Muscle layer of colon (tissue), 2 donors: ENCODE results near the gene ZMYM1.
"Not testable (repeated sequence)": the region's sequence is repeated elsewhere in the genome, so short reads cannot be mapped to it uniquely, and the experiment has no call there.

Experiments
- H3K27ac ChIP-seq: one replicate; pipeline ENCODE4 v1.7.0; 2013; ENCODE audit warnings: low read depth, mild to moderate bottlenecking, low read length, moderate library complexity
- H3K27me3 ChIP-seq, 2 donors: one replicate each; pipeline ENCODE4 v1.7.0; 2013; ENCODE audit warnings: low read length in 2 of 2, mild to moderate bottlenecking in 2 of 2; ENCODE audit not compliant: insufficient read depth in 2 of 2, control insufficient read depth in 1 of 2
- H3K36me3 ChIP-seq: one replicate; pipeline ENCODE4 v1.7.0; 2013; ENCODE audit warnings: mild to moderate bottlenecking, low read length; ENCODE audit not compliant: insufficient read depth
- H3K4me1 ChIP-seq: one replicate; pipeline ENCODE4 v1.7.0; 2013; ENCODE audit warnings: mild to moderate bottlenecking, low read length; ENCODE audit not compliant: insufficient read depth
- H3K4me3 ChIP-seq, 2 donors: one replicate each; pipeline ENCODE4 v1.7.0; 2013; ENCODE audit warnings: low read length in 2 of 2, low read depth in 1 of 2, mild to moderate bottlenecking in 1 of 2, moderate library complexity in 1 of 2
- H3K9ac ChIP-seq: one replicate; pipeline ENCODE4 v1.7.0; 2013; ENCODE audit warnings: low read length
- H3K9me3 ChIP-seq: one replicate; pipeline ENCODE4 v1.7.0; 2013; ENCODE audit warnings: mild to moderate bottlenecking, low read length
- donor health status: abdominal sarcoma.
- donor health status: Adenocarcinoma of cecum.

Gene ZMYM1

DNA sequence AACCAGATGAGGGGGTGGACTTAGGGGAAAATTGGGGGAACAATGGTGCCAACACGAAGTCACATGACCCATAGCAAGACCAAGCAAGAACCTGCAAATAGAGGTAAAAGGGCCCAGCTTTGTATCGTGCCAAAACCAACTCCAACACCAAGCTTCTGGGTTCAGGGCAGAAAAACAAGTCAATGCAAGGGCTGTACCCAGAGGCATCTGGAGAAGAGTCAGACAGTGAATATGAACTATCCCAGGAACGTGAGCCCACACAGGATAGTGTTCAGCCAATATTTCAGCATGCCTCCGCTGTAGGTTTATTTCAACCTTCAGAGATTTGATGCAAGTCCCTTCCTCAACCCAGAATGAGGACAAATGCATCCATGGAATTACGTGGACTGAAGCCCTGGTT, 32.5 kb upstream of the ZMYM1 start:
- no peaks in the 10 kb centered on the region for H3K9me3 ChIP-seq
- no peak overlapping the region for H3K9ac ChIP-seq
- H3K27me3 ChIP-seq: no peaks in the 10 kb centered on the region
- no peaks in the 10 kb centered on the region for H3K4me1 ChIP-seq
- no peak overlapping the region for H3K27ac ChIP-seq
- no peaks in the 10 kb centered on the region for H3K36me3 ChIP-seq
- no peak overlapping the region for H3K4me3 ChIP-seq

DNA sequence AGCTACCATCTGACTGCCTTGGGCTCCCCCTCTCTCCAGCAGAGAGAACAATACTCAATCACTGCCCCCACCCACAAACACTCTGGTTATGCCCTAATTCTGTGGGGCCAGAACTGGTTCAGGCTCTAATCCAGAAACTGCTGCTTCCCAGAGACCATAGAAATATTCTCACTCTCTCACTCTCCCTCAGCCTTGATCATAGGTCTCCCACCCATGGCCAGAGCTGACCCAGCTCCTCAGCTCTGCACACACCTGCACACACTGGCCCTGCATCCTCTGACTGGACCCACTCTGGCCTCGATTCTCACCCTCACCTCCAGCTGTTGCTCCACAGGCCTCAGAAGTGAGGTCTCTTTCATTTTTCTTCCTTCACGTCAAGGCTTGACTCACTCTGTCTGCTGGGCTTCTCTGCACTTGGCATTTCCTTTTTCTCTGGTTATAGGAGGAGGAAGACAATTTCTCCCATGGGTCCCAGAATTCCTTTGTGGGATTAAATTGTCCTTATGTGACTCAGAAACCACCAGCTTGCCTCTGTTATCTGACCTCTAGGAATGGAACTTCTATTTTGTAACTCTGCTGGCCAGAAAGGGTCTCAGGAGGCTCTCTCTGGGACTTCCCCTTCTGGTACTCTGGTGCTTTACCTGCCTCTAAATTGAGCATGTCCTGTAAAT, 31.9 kb upstream of the ZMYM1 start:
- Histone ChIP-seq H3K9me3 (no peaks in the 10 kb centered on the region), H3K36me3 (no peaks in the 10 kb centered on the region), H3K4me3 (no peak overlapping the region), H3K4me1 (no peaks in the 10 kb centered on the region), H3K9ac (no peak overlapping the region), H3K27me3 (no peaks in the 10 kb centered on the region), H3K27ac (no peak overlapping the region)

- no peaks in the 10 kb centered on the region for H3K36me3 ChIP-seq
- H3K4me3 ChIP-seq: no peak overlapping the region
- H3K9me3 ChIP-seq: no peaks in the 10 kb centered on the region
Measured at GRCh38 chr1:35049116-35049515, 30.1 kb upstream of the ZMYM1 start.

DNA sequence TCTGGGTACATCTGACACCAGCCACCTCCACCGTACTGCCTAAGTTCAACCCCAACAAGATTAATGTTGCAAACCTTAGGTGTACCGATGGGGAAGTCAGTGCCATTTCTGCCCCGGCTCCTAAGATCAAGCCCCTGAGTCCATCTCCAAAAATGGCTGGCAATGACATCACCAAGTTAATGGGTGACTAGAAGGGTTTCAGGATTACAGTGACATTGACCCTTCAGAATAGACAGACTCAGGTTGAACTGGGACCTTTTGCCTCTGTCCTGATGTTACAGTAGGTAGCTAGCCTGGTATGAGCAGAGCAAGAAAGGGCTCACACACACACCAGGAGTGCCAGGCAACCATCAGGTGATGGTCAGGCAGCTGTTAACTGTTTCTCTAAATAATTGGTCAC, 25.8 kb upstream of the ZMYM1 start:
- no peaks in the 10 kb centered on the region for H3K36me3 ChIP-seq
- H3K9me3 ChIP-seq: no peaks in the 10 kb centered on the region
- H3K27me3 ChIP-seq: no peaks in the 10 kb centered on the region
- H3K27ac ChIP-seq: no peak overlapping the region
- no peak overlapping the region for H3K4me3 ChIP-seq
- H3K4me1 ChIP-seq: no peaks in the 10 kb centered on the region
- H3K9ac ChIP-seq: no peak overlapping the region

More at GRCh38 chr1:35049116-35049515, 30.1 kb upstream of the ZMYM1 start:
- H3K4me1 ChIP-seq: no peaks in the 10 kb centered on the region
- H3K27me3 ChIP-seq: no peaks in the 10 kb centered on the region
- no peak overlapping the region for H3K27ac ChIP-seq
- no peak overlapping the region for H3K9ac ChIP-seq

DNA sequence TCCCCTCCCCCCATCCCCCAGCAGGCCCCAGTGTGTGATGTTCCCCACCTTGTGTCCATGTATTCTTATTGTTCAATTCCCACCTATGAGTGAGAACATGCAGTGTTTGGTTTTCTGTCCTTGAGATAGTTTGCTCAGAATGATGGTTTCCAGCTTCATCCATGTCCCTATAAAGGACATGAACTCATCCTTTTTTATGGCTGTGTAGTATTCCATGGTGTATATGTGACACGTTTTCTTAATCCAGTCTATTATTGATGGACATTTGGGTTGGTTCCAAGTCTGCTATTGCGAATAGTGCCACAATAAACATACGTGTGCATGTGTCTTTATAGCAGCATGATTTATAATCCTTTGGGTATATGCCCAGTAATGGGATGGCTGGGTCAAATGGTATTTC, 24.9 kb upstream of the ZMYM1 start:
- H3K9me3 ChIP-seq, H3K4me1 ChIP-seq, H3K27ac ChIP-seq, H3K9ac ChIP-seq, H3K4me3 ChIP-seq, H3K27me3 ChIP-seq, H3K36me3 ChIP-seq: not testable (repeated sequence)

DNA sequence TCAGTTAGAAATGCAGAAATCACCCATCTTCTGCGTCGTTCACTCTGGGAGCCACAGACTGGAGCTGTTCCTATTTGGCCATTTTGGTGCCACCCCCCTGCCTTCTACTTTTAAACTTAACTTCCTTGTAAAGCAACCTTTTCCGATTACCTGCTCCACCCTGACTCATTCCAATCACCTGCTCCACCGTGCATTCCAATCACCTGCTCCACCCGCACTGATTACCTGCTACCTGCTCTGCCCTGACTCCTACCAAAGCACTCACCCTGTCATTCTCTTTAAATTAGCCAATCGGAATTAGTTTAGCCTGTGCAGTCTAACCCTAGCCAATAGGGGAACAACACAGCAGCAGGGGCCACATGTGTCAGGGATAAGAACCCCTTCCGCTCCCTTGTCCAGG, 20.9 kb upstream of the ZMYM1 start:
- H3K36me3 ChIP-seq, H3K9me3 ChIP-seq, H3K4me3 ChIP-seq, H3K4me1 ChIP-seq, H3K27me3 ChIP-seq, H3K9ac ChIP-seq, H3K27ac ChIP-seq: not testable (repeated sequence)

DNA sequence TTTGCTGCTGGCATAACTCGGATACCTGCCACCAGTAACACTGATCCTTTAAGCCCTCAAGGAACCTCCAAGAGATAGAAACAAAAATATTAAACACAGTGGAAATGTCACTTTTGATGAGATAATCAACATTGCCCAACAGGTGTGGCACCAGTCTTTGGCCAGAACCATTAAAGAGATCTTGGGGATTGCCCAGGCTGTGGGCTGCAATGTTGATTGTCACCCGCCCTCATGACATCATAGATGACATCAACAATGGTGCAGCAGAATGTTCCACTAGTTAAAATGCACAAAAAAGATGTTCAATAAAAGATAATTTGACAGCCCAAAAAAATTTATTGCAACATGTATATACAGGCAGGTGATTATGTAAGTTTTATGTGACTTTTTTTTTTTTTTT, 20.2 kb upstream of the ZMYM1 start:
- H3K4me3 ChIP-seq: no peak overlapping the region
- H3K4me1 ChIP-seq: no peaks in the 10 kb centered on the region
- H3K9ac ChIP-seq: no peak overlapping the region
- no peaks in the 10 kb centered on the region for H3K27me3 ChIP-seq
- no peak overlapping the region for H3K27ac ChIP-seq
- H3K36me3 ChIP-seq: no peaks in the 10 kb centered on the region
- H3K9me3 ChIP-seq: no peaks in the 10 kb centered on the region

DNA sequence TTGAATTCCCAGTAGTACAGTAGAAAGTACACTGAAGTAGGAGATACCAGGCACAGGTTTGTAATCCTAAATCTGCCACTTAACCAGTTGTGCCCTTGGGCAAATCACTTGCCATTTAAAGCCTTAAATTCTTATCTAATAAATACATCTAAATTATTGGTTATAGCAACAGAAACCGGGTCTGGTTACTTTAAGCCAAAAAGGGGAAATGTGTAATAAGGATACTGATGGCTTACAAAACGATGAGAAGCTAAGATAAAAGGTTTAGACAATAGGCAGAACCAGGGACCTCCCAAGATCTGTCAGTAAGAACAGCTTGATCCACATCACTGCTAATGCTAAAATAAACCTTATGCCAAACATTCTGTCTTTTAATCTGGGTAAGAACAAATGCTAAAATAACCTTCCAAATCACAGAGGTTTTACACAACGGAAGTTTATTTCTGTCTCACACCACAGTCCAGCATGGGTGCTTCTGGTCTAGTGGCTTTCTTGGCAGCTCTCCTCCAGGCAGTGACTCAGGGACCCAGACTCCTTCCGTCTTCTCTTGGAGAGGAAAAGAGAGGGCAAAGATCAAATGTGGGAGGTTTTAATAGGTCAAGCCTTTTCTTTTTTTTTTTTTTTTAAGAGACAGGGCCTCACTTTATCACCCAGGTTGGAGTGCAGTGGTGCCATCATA, 16.5 kb upstream of the ZMYM1 start:
- Histone ChIP-seq H3K9me3 (no peaks in the 10 kb centered on the region), H3K36me3 (no peaks in the 10 kb centered on the region), H3K9ac (no peak overlapping the region), H3K4me3 (no peak overlapping the region), H3K27me3 (no peaks in the 10 kb centered on the region), H3K4me1 (no peaks in the 10 kb centered on the region), H3K27ac (no peak overlapping the region)

GRCh38 chr1:35064265-35064664, 14.9 kb upstream of the ZMYM1 start:
- H3K36me3 ChIP-seq: no peaks in the 10 kb centered on the region
- no peak overlapping the region for H3K9ac ChIP-seq
- H3K4me1 ChIP-seq: no peaks in the 10 kb centered on the region
- no peak overlapping the region for H3K4me3 ChIP-seq
- H3K27me3 ChIP-seq: no peaks in the 10 kb centered on the region
- no peak overlapping the region for H3K27ac ChIP-seq
- no peaks in the 10 kb centered on the region for H3K9me3 ChIP-seq

GRCh38 chr1:35069746-35070145, 9.4 kb upstream of the ZMYM1 start:
- H3K4me3 ChIP-seq: no peak overlapping the region
- no peaks in the 10 kb centered on the region for H3K27me3 ChIP-seq
- H3K27ac ChIP-seq: no peak overlapping the region
- H3K4me1 ChIP-seq: no peaks in the 10 kb centered on the region
- no peaks in the 10 kb centered on the region for H3K9me3 ChIP-seq
- H3K9ac ChIP-seq: no peak overlapping the region
- H3K36me3 ChIP-seq: no peaks in the 10 kb centered on the region

DNA sequence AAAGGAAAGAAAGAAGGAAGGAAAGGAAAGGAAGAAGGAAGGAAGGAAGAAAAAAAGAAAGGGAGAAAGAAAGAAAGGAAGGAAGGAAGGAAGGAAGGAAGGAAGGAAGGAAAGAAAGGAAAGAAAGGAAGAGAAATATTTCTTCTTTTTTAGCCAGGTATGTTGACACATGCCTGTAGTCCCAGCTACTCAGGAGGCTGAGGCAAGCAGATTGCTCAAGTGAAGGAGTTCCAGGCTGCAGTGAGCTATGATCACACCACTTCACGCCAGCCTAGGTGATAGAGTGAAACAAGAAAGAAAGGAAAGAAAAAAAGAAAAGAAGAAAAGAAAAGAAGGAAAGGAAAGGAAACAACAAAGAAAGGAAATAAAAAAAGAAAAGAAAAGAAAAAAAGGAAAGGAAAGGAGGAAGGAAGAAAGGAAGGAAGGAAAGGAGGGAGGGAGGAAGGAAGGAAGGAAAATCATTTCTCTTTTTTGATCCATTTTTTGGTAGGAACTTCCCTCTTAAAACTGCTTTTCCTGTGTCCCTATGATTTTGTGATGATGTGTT, 5.8 kb upstream of the ZMYM1 start:
- Histone ChIP-seq H3K9me3 (no peaks in the 10 kb centered on the region), H3K27me3 (no peaks in the 10 kb centered on the region), H3K4me3 (no peak overlapping the region), H3K4me1 (no peaks in the 10 kb centered on the region), H3K27ac (no peak overlapping the region), H3K9ac (no peak overlapping the region), H3K36me3 (no peaks in the 10 kb centered on the region)

DNA sequence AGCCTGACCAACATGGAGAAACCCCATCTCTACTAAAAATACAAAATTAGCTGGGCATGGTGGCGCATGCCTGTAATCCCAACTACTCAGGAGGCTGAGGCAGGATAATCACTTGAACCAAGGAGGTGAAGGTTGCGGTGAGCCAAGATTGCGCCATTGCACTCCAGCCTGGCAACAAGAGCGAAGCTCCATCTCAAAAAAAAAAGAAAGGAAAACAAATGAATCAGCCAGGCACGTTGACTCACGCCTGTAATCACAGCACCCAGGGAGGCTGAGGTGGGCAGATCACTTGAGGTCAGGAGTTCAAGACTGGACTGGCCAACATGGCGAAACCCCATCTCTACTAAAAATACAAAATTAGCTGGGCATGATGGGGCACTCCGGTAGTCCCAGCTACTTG, 2.8 kb upstream of the ZMYM1 start:
- not testable (repeated sequence) for H3K36me3 ChIP-seq, H3K27ac ChIP-seq, H3K27me3 ChIP-seq, H3K9me3 ChIP-seq, H3K9ac ChIP-seq, H3K4me3 ChIP-seq
- peaks cover 15% of the 10 kb centered on the region for H3K4me1 ChIP-seq
